GM21381 (cell line): Measurements from ENCODE around the gene MFN1.

Source experiments
- ATAC-seq: cut with Tn5 transposase; IDR thresholded peaks from one replicate; pipeline ENCODE4 v1.9.1; 2021; ENCODE audit warnings: mild to moderate bottlenecking, moderate library complexity; ENCODE audit not compliant: unreplicated experiment

MFN1 gene

GRCh38 chr3:179336345-179336929, 11.1 kb upstream of the MFN1 start:
- no peak for ATAC-seq

DNA sequence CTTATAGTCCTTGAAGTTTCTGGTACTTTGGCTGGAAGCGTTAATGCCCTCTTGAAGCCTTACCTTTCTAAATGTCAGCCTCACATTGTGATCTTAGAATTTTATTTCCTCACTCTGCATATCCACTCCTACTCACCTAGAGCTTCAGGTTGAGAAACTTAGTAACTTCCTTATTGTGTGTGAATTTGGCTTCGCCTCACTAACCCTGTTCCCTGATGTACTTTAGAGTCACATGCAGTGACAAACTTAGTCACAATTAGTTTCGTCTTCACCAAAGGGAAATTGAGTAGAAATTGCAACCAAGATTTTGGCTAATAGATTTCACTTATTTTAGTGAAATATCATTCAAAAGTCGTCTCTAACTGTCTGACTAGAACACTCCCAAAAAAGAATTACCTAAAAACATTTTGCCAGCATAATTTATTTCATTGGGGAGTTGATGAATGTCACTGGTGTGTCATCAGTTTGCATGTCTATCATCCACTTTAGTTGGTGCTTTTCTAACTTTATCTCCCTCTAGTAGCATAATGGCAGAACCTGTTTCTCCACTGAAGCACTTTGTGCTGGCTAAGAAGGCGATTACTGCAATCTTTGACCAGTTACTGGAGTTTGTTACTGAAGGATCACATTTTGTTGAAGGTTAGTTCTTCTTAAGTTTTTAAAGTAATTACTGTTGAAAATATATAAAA, 960 bp downstream of the MFN1 start:
- ATAC-seq = peak; percentile 62

- ATAC-seq = no peak
Measured at GRCh38 chr3:179355996-179356395, 8.5 kb downstream of the MFN1 start.

GRCh38 chr3:179363332-179363731, 15.8 kb downstream of the MFN1 start:
- ATAC-seq = no peak

- no peak for ATAC-seq
Measured at GRCh38 chr3:179369621-179370020, 22.1 kb downstream of the MFN1 start.

- ATAC-seq = no peak
Measured at GRCh38 chr3:179373938-179374337, 26.4 kb downstream of the MFN1 start.

DNA sequence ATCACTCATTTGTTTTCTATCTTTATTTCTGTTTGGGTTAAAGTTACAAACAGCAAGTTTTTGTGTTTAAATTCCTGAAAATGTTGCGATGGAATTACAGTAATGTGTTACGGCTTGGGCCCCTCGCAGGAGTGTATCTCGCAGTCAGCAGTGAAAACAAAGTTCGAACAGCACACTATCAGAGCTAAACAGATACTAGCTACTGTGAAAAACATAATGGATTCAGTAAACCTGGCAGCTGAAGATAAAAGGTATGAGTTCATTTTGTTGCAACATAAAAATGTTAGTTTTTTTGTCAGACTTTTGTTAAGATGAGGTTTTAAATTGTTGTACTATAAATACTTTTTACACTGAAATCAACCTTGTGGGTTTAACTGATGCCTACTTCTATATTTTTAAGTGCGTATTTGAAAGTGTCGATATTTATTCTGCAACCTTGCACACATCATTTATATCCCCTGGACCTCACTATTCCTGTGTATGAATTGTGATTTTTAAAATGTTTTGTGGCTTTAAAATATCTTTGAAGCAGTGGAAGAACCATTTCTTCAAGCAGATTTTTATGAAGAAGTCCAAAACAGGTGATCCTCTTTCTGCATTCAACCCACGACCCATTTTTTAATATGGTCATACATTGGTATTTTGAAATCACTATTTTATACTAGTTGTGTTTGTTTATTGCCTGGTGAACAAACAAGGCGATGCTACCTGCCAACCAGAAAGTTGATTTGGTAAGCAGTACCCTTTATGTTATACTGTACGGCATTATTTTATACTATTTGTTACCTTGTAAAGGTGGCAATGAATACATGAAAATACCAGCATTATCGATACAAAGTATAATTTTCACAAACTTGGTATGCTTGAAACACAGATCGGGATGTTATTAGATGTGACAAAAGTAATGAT, 27.8 kb downstream of the MFN1 start:
- no peak for ATAC-seq

- no peak for ATAC-seq
Measured at GRCh38 chr3:179376474-179376873, 29.0 kb downstream of the MFN1 start.

GRCh38 chr3:179391906-179392305, 44.4 kb downstream of the MFN1 start:
- ATAC-seq = no peak

GRCh38 chr3:179398574-179399231, 51.2 kb downstream of the MFN1 start:
- no peak for ATAC-seq

GRCh38 chr3:179401561-179401960, 54.1 kb downstream of the MFN1 start:
- ATAC-seq = no peak

DNA sequence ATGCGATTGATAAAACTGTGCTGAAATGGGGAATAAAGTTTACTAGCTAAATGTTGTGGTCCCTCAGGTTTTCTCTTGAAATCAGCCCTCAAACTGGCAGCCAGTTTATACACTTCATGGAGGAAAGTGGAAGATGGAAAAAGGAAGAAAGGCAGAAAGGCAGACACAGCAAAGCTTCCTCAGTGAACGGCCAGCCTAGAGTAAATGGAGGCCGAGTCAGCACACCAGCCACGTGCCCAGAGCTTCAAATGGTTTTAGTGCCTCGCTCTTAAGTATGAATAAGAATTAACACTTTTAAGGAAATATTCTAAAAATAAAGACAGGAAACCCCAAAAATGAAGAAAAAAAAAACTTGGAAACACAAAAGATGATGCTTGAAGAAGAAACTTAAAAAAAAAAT, 55.5 kb downstream of the MFN1 start:
- ATAC-seq = no peak

DNA sequence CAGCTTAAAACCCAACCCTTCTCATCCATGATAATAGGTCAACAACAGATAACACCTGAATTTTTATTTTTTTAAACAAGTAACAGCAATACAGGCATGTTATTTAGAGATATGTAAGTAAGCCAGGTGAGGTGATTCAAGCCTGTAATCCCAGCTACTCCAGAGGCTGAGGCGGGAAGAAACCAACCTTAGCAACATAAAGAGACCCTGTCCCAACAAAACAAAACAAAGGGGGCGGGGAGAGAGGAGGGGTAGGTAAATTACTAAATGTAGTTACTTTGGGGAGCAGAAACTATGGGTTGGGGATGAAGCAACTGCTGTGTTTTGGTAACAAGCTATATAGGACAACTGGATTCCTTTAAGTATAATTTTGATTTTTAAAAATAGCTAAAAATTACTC, 56.8 kb downstream of the MFN1 start:
- ATAC-seq = no peak

GRCh38 chr3:179410331-179410730, 62.8 kb downstream of the MFN1 start:
- no peak for ATAC-seq

DNA sequence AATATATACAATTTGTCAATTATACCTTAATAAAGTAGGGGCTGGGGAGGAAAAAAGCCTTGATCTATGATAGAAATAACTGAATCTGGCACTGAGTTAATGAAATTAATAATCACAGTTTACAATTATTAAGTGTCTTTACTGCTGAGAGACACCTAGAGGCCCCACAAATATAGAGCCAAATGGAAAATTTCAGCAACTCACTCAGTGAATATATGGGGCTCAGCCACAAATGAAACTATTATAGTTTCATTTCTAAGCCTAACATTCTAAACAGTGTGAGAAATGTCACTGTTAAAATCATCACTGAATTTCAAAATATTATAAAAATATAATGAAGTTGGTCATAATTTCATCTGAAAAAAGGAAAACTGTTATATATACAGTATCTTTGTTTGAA, 63.5 kb downstream of the MFN1 start:
- no peak for ATAC-seq

DNA sequence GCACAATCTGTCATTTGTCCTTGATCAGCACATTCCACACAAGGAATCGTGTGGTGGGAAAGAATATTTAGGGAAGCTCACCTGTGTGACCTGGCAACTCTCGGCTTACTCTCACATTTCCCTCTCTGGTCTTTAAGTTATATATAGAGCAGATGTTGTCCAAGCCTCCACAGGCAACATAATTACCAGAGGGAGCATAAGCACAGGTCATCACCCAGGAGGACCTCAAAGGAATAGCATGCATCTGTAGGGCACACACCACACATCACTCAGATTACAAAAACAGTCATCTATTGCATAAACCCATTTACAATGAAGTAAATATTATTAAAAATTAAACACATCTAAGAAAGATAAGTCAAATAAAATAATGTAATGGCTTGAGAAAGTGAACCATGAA, 67.3 kb downstream of the MFN1 start:
- no peak for ATAC-seq

- no peak for ATAC-seq
Measured at GRCh38 chr3:179415377-179415776, 67.9 kb downstream of the MFN1 start.

DNA sequence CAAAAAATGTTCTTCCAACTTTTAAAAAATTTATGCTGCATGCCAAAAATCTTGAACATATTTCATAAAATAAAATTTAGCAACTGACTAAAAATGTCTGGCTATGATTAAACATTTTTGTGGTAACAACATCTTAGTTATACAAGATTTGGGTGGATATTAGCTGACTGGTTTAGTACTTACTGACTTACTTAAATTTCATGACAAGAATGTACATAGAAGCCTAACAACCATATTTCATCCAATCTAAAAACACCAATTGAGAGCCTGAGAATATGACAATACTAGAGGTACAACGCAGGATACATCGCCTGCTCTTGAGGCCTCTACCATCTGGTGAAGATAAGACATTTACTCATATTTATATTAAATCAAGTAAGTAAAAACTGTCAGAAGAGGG, 69.2 kb downstream of the MFN1 start:
- no peak for ATAC-seq

- no peak for ATAC-seq
Measured at GRCh38 chr3:179418610-179419009, 71.1 kb downstream of the MFN1 start.

- no peak for ATAC-seq
Measured at GRCh38 chr3:179421500-179421899, 74.0 kb downstream of the MFN1 start.

GRCh38 chr3:179425075-179425474, 77.6 kb downstream of the MFN1 start:
- no peak for ATAC-seq
